ENCODE data around the gene SUSD4.

Gene SUSD4

DNA sequence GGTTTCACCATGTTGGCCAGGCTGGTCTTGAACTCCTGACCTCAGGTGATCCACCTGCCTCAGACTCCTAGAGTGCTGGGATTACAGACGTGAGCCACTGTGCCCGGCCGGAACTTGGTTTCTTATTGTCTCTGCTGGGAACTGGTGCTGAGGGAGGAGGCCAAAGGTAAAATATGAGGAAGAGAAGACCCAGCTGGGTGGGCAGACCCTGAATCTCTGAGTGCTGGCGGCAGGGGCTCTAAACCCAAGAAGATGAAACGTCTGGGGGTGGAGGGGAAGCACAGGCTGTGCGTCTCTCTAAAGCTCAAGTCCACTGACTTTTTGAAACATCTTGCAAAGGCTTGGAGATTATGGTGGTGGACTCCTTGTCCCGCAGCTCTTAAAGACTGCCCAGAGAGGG, 138.9 kb downstream of the SUSD4 start:
- Histone ChIP-seq H3K79me2 (ENCODE audit: control insufficient read depth, insufficient read depth, low read length, unreplicated experiment) (no peaks in the 10 kb centered on the region), H3K4me1 (ENCODE audit: control insufficient read depth, insufficient read depth, low read length, unreplicated experiment) (peaks cover 3% of the 10 kb centered on the region)

DNA sequence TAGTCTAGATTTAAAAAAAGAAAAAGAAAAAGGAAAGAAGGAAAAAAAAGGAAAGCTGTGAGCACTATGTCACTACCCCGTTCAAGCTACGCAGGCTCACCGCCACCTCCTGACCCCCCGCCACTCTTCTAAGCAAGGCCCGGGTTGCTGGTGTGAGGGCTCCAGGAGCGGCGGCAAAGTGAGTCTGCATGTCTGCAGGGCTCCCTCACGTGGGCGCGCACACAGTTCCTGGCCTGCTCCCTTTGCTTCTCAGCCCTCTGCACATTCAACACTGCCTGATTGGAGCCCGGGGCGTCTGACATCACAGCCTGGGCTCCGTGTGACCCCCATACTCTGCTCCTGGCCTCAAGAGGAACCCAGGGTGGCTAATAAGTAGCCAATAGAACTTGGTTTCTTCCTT, 139.5 kb downstream of the SUSD4 start:
- no peak overlapping the region for H3K4me3 ChIP-seq (ENCODE audit: low read depth, low read length)
- no peaks in the 10 kb centered on the region for H3K79me2 ChIP-seq (ENCODE audit: control insufficient read depth, insufficient read depth, low read length, unreplicated experiment)

More for the DNA sequence above, 138.9 kb downstream of the SUSD4 start:
- no peak overlapping the region for H3K4me3 ChIP-seq (ENCODE audit: low read depth, low read length)
- no peaks in the 10 kb centered on the region for H3K36me3 ChIP-seq (ENCODE audit: insufficient read depth, low read length)
- H3K27ac ChIP-seq (ENCODE audit: low read depth, low read length): no peak overlapping the region
- peaks cover 31% of the 10 kb centered on the region for H3K27me3 ChIP-seq (ENCODE audit: insufficient read depth, low read length)
- H2AFZ ChIP-seq (ENCODE audit: low read length, unreplicated experiment): no peak overlapping the region

DNA sequence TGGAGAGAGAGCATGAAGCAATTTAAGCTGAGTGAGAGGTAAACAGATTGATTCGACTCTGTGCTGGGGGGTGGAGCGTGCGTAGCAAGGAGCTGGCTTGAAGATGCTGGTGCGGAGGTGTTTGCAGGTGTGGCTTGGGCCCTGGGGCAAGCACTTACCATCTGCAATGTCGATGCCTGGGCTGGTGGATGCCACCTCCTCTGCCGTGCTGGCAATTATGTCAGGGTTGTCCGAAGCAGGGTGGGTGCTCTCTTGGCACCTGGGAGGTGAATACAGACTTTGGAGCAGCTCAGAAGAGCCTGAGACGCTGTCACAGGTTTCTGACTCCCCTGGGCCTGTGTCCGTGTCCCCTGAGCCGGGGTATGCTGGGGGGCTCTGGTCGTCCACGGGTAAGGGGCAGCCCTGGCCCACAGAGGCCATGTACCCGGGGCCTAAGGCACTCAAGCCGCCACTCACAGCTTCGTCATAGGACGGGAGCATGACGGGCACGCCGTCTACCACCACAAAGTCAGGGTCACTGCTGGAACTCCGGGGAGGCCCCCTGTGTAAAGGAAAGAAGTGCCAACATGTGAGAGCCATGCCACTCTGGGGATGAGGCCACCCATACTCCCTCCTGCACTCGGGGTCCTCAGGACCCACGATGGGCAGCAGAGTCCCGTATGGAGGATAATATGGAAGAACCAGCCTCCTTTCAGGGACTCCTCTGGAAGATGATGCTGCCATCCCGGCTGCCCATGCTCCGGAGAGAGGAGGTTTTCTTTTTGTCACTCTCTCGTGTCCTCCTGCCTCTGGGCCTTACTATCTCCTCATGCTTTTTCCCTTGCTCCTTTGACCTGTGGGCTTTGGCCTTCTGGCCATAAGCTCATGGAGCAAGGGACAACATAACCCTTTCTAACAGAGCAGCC, 140.6 kb downstream of the SUSD4 start:
- Histone ChIP-seq H3K79me2 (ENCODE audit: control insufficient read depth, insufficient read depth, low read length, unreplicated experiment) (no peaks in the 10 kb centered on the region), H3K27ac (ENCODE audit: low read depth, low read length) (no peak overlapping the region), H3K36me3 (ENCODE audit: insufficient read depth, low read length) (no peaks in the 10 kb centered on the region), H2AFZ (ENCODE audit: low read length, unreplicated experiment) (no peak overlapping the region), H3K27me3 (ENCODE audit: insufficient read depth, low read length) (peaks cover 31% of the 10 kb centered on the region), H3K4me1 (ENCODE audit: control insufficient read depth, insufficient read depth, low read length, unreplicated experiment) (no peaks in the 10 kb centered on the region), H3K4me3 (ENCODE audit: low read depth, low read length) (no peak overlapping the region)

More for the DNA sequence above, 139.5 kb downstream of the SUSD4 start:
- no peaks in the 10 kb centered on the region for H3K4me1 ChIP-seq (ENCODE audit: control insufficient read depth, insufficient read depth, low read length, unreplicated experiment)
- H3K27me3 ChIP-seq (ENCODE audit: insufficient read depth, low read length): peaks cover 31% of the 10 kb centered on the region
- no peak overlapping the region for H2AFZ ChIP-seq (ENCODE audit: low read length, unreplicated experiment)
- H3K36me3 ChIP-seq (ENCODE audit: insufficient read depth, low read length): no peaks in the 10 kb centered on the region
- no peak overlapping the region for H3K27ac ChIP-seq (ENCODE audit: low read depth, low read length)

DNA sequence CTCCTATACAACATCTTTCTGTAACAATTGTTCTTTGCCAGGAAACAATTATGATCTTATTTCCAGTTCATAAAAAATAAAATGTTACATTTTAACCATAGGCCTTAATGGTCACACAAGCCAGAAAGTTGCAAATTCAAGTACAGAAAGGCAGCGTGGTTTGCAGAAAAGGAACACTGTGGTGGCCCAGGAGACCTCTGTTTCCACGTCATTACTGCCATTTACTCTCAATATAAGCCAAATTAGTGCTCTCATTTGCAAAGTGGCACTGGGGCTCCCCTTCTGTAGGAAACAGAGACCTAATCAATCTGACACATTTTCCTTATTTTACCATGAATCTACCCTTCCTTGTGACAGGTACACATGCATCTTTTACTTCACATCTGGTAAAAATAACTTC, 141.6 kb downstream of the SUSD4 start:
- Histone ChIP-seq H3K4me1 (ENCODE audit: control insufficient read depth, insufficient read depth, low read length, unreplicated experiment) (no peaks in the 10 kb centered on the region), H3K27me3 (ENCODE audit: insufficient read depth, low read length) (peaks cover 31% of the 10 kb centered on the region), H2AFZ (ENCODE audit: low read length, unreplicated experiment) (no peak overlapping the region), H3K4me3 (ENCODE audit: low read depth, low read length) (no peak overlapping the region), H3K79me2 (ENCODE audit: control insufficient read depth, insufficient read depth, low read length, unreplicated experiment) (no peaks in the 10 kb centered on the region), H3K36me3 (ENCODE audit: insufficient read depth, low read length) (no peaks in the 10 kb centered on the region), H3K27ac (ENCODE audit: low read depth, low read length) (no peak overlapping the region)

DNA sequence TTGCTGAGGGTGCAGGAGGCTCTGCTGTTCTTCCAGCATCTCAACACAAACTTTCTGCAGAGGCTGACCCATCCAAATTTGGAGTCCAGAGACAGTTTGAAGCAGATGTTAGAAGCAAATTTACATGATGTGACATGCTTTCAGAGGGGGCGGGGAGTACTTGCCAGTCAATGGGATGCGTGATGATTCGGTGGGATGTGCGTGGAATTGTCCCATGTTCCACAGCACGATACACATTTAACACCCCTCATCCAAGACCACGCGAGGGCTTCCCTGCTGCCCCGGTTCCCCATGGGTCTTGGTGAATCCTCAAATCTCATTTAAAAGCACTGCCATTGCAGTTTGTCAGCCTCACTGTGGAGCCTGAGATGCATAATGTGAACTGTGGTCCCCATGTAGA, 142.3 kb downstream of the SUSD4 start:
- Histone ChIP-seq H3K27me3 (ENCODE audit: insufficient read depth, low read length) (peaks cover 31% of the 10 kb centered on the region), H3K79me2 (ENCODE audit: control insufficient read depth, insufficient read depth, low read length, unreplicated experiment) (no peaks in the 10 kb centered on the region), H2AFZ (ENCODE audit: low read length, unreplicated experiment) (no peak overlapping the region), H3K27ac (ENCODE audit: low read depth, low read length) (no peak overlapping the region), H3K36me3 (ENCODE audit: insufficient read depth, low read length) (no peaks in the 10 kb centered on the region), H3K4me3 (ENCODE audit: low read depth, low read length) (no peak overlapping the region), H3K4me1 (ENCODE audit: control insufficient read depth, insufficient read depth, low read length, unreplicated experiment) (no peaks in the 10 kb centered on the region)

DNA sequence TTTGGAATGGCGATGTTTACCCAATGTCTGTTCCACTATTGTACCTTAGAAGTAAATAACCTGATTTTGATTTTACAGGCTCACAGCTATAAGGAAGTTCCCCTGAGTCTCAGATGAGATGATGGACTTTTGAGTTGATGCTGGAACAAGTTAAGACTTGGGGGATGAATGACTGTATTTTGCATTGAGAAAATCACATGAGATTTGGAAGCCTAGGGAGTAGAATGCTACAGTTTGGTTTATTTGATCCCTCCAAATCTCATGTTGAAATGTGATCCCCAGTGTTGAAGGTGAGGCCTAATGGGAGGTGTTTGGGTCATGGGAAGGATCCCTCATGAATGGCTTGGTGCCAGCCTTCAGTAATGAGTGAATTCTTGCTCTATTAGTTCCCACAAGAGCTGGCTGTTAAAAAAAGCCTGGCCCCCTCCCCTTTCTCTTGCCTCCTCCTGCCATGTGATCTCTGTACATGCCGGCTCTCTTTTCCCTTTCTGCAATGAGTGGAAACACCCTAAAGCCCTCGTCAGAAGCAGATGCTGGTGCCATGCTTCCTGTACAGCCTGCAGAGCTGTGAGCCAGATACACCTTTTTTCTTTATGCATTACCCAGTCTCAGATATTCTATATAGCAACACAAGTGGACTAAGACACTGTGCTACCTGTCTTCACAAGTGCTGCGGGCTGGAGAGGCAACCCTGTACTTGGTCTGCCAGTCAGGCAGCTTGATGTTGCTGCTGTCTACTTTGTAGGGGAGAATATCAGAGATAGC, 143.9 kb downstream of the SUSD4 start:
- H3K36me3 ChIP-seq (ENCODE audit: insufficient read depth, low read length): no peaks in the 10 kb centered on the region
- no peak overlapping the region for H3K27ac ChIP-seq (ENCODE audit: low read depth, low read length)
- no peak overlapping the region for H2AFZ ChIP-seq (ENCODE audit: low read length, unreplicated experiment)
- H3K79me2 ChIP-seq (ENCODE audit: control insufficient read depth, insufficient read depth, low read length, unreplicated experiment): no peaks in the 10 kb centered on the region
- no peaks in the 10 kb centered on the region for H3K4me1 ChIP-seq (ENCODE audit: control insufficient read depth, insufficient read depth, low read length, unreplicated experiment)
- no peak overlapping the region for H3K4me3 ChIP-seq (ENCODE audit: low read depth, low read length)
- H3K27me3 ChIP-seq (ENCODE audit: insufficient read depth, low read length): peaks cover 31% of the 10 kb centered on the region

DNA sequence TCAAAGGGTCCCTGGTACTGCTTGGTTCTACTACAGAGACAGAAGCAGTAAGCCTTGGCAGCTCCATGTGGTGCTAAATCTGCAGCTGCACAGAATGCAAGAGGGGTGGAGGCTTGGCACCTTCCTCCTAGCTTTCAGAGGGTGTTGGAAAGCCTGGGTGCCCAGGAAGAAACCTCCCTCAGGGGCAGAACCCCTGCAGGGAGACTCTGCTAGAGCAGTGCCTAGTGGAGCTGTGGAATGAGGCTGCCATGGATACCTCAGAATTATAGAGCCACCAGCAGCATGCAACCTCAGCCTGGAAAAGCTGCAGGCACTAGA, 144.7 kb downstream of the SUSD4 start:
- Histone ChIP-seq H3K4me3 (ENCODE audit: low read depth, low read length) (no peak overlapping the region), H3K36me3 (ENCODE audit: insufficient read depth, low read length) (no peaks in the 10 kb centered on the region), H3K27ac (ENCODE audit: low read depth, low read length) (no peak overlapping the region), H3K27me3 (ENCODE audit: insufficient read depth, low read length) (peaks cover 35% of the 10 kb centered on the region), H3K4me1 (ENCODE audit: control insufficient read depth, insufficient read depth, low read length, unreplicated experiment) (no peaks in the 10 kb centered on the region), H3K79me2 (ENCODE audit: control insufficient read depth, insufficient read depth, low read length, unreplicated experiment) (no peaks in the 10 kb centered on the region), H2AFZ (ENCODE audit: low read length, unreplicated experiment) (no peak overlapping the region)

DNA sequence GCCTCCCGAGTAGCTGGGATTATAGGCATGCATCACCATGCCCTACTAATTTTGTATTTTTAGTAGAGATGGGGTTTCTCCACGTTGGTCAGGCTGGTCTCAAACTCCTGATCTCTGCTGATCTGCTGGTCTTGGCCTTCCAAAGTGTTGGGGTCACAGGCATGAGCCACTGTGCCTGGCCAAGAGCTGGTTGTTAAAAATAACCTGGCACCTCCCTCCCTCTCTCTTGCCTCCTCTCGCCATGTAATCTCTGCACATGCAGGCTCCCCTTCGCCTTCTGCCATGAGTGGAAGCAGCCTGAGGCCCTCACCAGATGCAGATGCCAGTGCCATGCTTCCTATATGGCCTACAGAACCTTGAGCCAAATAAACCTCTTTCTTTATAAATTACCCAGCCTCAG, 146.2 kb downstream of the SUSD4 start:
- H2AFZ ChIP-seq (ENCODE audit: low read length, unreplicated experiment): no peak overlapping the region
- peaks cover 48% of the 10 kb centered on the region for H3K27me3 ChIP-seq (ENCODE audit: insufficient read depth, low read length)
- H3K4me1 ChIP-seq (ENCODE audit: control insufficient read depth, insufficient read depth, low read length, unreplicated experiment): no peaks in the 10 kb centered on the region
- no peaks in the 10 kb centered on the region for H3K36me3 ChIP-seq (ENCODE audit: insufficient read depth, low read length)
- no peak overlapping the region for H3K4me3 ChIP-seq (ENCODE audit: low read depth, low read length)
- no peaks in the 10 kb centered on the region for H3K79me2 ChIP-seq (ENCODE audit: control insufficient read depth, insufficient read depth, low read length, unreplicated experiment)
- H3K27ac ChIP-seq (ENCODE audit: low read depth, low read length): no peak overlapping the region

DNA sequence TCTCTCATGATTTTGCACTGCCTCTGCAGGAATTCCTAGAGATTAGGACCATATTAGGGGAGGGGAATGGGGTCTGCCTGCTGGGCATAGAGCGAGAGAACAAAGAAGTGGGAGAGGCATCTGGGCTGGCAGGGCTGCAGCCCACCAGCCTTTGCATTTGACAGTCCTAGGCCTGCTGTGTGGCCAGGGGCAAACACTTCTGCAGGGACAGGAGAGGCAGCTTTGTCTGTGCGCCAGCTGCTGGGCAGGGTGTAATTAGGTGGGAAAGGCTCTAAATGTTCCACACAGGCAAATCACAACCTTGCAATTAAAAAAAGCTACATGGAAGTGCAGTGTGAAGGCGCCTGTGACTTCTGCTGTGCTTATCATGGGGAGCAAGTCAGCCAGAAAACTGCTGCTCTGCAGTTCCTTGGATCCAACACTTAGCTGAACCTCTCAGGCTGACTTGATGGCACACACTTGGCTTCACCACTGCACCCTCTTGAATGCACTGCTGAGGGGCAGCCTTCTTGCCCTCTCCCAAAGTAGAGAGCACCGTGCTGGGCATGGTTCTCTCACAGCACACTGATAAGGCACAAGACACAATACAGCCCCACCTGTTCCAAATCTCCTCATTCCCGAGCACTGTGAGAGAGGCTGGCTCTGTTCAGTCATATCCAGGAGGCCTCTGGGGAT, 147.3 kb downstream of the SUSD4 start:
- Histone ChIP-seq H3K27ac (ENCODE audit: low read depth, low read length) (no peak overlapping the region), H2AFZ (ENCODE audit: low read length, unreplicated experiment) (no peak overlapping the region), H3K79me2 (ENCODE audit: control insufficient read depth, insufficient read depth, low read length, unreplicated experiment) (no peaks in the 10 kb centered on the region), H3K36me3 (ENCODE audit: insufficient read depth, low read length) (no peaks in the 10 kb centered on the region), H3K4me1 (ENCODE audit: control insufficient read depth, insufficient read depth, low read length, unreplicated experiment) (no peaks in the 10 kb centered on the region), H3K27me3 (ENCODE audit: insufficient read depth, low read length) (peaks cover 44% of the 10 kb centered on the region), H3K4me3 (ENCODE audit: low read depth, low read length) (no peak overlapping the region)

DNA sequence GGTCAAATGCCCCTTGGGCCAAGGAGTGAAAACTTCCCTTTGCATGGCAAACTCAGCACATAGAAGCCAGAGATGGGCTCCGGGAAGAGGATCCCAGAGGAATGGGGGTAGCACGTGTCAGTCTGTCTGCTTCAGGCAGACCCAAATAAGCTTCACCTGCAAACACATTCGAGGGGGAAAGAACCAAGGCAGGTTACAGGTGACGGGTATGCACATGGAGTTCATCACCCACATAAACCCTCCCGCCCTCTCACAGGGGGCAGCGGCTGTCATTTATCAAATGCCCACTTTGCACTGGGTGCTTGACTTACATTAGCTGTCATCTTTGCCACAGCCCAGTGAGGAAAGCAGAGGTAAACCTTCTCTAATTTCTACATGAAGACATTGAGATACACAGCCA, 147.9 kb downstream of the SUSD4 start:
- H3K4me1 ChIP-seq (ENCODE audit: control insufficient read depth, insufficient read depth, low read length, unreplicated experiment): no peaks in the 10 kb centered on the region
- H3K79me2 ChIP-seq (ENCODE audit: control insufficient read depth, insufficient read depth, low read length, unreplicated experiment): no peaks in the 10 kb centered on the region
- no peaks in the 10 kb centered on the region for H3K36me3 ChIP-seq (ENCODE audit: insufficient read depth, low read length)
- no peak overlapping the region for H3K4me3 ChIP-seq (ENCODE audit: low read depth, low read length)
- peaks cover 38% of the 10 kb centered on the region for H3K27me3 ChIP-seq (ENCODE audit: insufficient read depth, low read length)
- H3K27ac ChIP-seq (ENCODE audit: low read depth, low read length): no peak overlapping the region
- H2AFZ ChIP-seq (ENCODE audit: low read length, unreplicated experiment): no peak overlapping the region

Data from ACC112 (cell line).